RWPE1 (cell line): ENCODE results near the gene FBF1.
A peak's percentile ranks its signal among the peaks of the same experiment; 100 is the strongest.

Experiments used
- CTCF ChIA-PET: fragments of 350-600 bp; sonication (Branson Sonifier 250); formaldehyde crosslinking; extraction: SDS; loops from one replicate; lab custom pipeline; 2021; lab: Yijun Ruan, JAX
- POLR2A ChIA-PET: fragments of 400-600 bp; formaldehyde crosslinking; extraction: SDS; loops from one replicate; lab custom pipeline; 2020; ENCODE audit warnings: antibody characterized with exemption; ENCODE audit not compliant: low non-redundant PET; lab: Yijun Ruan, JAX
- DNase-seq: peaks from one replicate; pipeline ENCODE4 v3.0.0; 2012; ENCODE audit warnings: low spot score
- H3K27ac ChIP-seq: fragments of 450-650 bp; 2 replicates; pipeline ENCODE4 v1.5.1; 2017
- CTCF ChIP-seq: fragments of 450-650 bp; conservative IDR thresholded peaks from 2 replicates; pipeline ENCODE4 v1.5.1; 2017; ENCODE audit warnings: low read depth, mild to moderate bottlenecking

FBF1 gene

GRCh38 chr17:75925912-75926311 lies 14.9 kb downstream of the FBF1 start:
- peak overlapping the region; percentile 71 for H3K27ac ChIP-seq
- POLR2A ChIA-PET, result interaction anchor here (1.5 kb wide), 1 partner anchor 15 kb away, joined by 4 read pairs; the partner anchor contains the start of gene FBF1
- CTCF ChIA-PET, result interaction anchor here (0.6 kb wide), 1 partner anchor 191 kb away, joined by 3 read pairs; no protein-coding TSS in a partner anchor
- no peak for TF ChIP-seq CTCF
- no peak for DNase-seq

GRCh38 chr17:75925103-75925502 lies 15.7 kb downstream of the FBF1 start:
- POLR2A ChIA-PET, result no interaction called here
- H3K27ac ChIP-seq, result peak overlapping the region; percentile 71
- DNase-seq, result no peak
- CTCF ChIA-PET, result interaction anchor here (0.6 kb wide), 1 partner anchor 192 kb away, joined by 3 read pairs; no protein-coding TSS in a partner anchor
- TF ChIP-seq CTCF, result no peak

- CTCF ChIA-PET, result interaction anchor here (0.7 kb wide), 1 partner anchor 17 kb away, joined by 4 read pairs; no protein-coding TSS in a partner anchor
- POLR2A ChIA-PET, result no interaction called here
- no peak for DNase-seq
- H3K27ac ChIP-seq, result peak overlapping the region; percentile 26
- no peak for TF ChIP-seq CTCF
Measured at GRCh38 chr17:75922963-75923874, 17.6 kb downstream of the FBF1 start.

GRCh38 chr17:75922173-75922961 lies 18.5 kb downstream of the FBF1 start:
- H3K27ac ChIP-seq, result peak overlapping the region; percentile 26; the same call in 1 of the 2 replicates
- POLR2A ChIA-PET, result interaction anchor here (0.5 kb wide), 1 partner anchor 15 kb away, joined by 6 read pairs; no protein-coding TSS in a partner anchor
- CTCF ChIA-PET, result interaction anchor here (0.6 kb wide), 1 partner anchor 81 kb away, joined by 5 read pairs; no protein-coding TSS in a partner anchor
- DNase-seq, result no peak
- no peak for TF ChIP-seq CTCF

- no peak for DNase-seq
- ChIA-PET POLR2A (interaction anchor here (0.5 kb wide), 1 partner anchor 15 kb away, joined by 6 read pairs; no protein-coding TSS in a partner anchor), CTCF (interaction anchor here (1.4 kb wide), 1 partner anchor 132 kb away, joined by 3 read pairs; no protein-coding TSS in a partner anchor)
- H3K27ac ChIP-seq, result no peak overlapping the region
- TF ChIP-seq CTCF, result no peak
Measured at GRCh38 chr17:75921596-75921995, 19.2 kb downstream of the FBF1 start.
